Gastrocnemius medialis (tissue), 4 donors: Measurements from ENCODE around the gene FAM227B.

Source experiments
- CTCF ChIP-seq, 5 experiments: fragments of 450-650 bp in 3 of 5; fragments of 200-600 bp in 2 of 5; sonication (generic) in 2 of 5; IDR thresholded peaks in 4 of 5; conservative IDR thresholded peaks in 1 of 5; 1 replicate in 4 of 5; 2 replicates in 1 of 5; pipeline ENCODE4 v1.5.1; 2016 to 2019; ENCODE audit warnings: antibody characterized with exemption in 5 of 5, mild to moderate bottlenecking in 3 of 5, moderate library complexity in 3 of 5
- POLR2A ChIP-seq, 2 donors: fragments of 450-650 bp; IDR thresholded peaks; one replicate each; pipeline ENCODE4 v1.6.1; 2017; ENCODE audit warnings: antibody characterized with exemption in 2 of 2, mild to moderate bottlenecking in 2 of 2, moderate library complexity in 2 of 2

DNA sequence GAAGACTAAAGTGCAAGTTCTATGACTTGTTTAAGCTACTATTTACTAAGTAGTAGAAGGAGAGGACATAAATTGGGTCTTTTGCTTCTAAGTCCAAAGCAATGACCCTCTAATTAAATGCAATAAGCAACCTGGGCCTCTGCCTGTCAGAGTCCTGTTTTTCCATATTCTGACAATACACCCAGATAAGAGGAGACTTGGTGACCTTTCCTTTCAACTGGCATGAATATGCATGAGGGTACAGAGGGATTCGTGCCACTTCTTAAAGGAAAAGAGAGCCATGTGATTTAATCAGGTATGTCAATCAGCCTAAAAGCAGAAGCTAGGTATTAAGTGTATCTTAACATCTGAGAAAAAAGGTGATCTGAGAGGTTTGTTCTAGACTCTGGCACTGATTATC lies 248.3 kb downstream of the FAM227B start:
- TF ChIP-seq CTCF (IDR thresholded peaks at IDR 0.05 in 4 of 5, conservative IDR thresholded peaks at IDR 0.05 in 1 of 5): no peak
- TF ChIP-seq POLR2A (IDR thresholded peaks at IDR 0.05): no peak
